MM.1S (cell line): Measurements from ENCODE around the gene ANGPTL5.

Experiments used
- DNase-seq: peaks from one replicate; pipeline ENCODE4 v3.0.0-alpha.2; 2015
- H2AFZ ChIP-seq: fragments of 300-600 bp; sonication (generic); 2 replicates; pipeline ENCODE4 v1.6.0; 2016; ENCODE audit warnings: antibody characterized with exemption, low read length
- H3F3A ChIP-seq: fragments of 300-600 bp; sonication (generic); 2 replicates; pipeline ENCODE4 v1.6.1; 2016; ENCODE audit warnings: mild to moderate bottlenecking, antibody characterized with exemption, low read length, moderate library complexity, mixed read lengths; ENCODE audit not compliant: insufficient read depth
- H3K27ac ChIP-seq: fragments of 300-600 bp; sonication (generic); 2 replicates; pipeline ENCODE4 v1.5.1; 2016; ENCODE audit warnings: mild to moderate bottlenecking, low read length
- H3K27me3 ChIP-seq: fragments of 300-600 bp; sonication (generic); replicated peaks from 2 replicates; pipeline ENCODE4 v1.6.0; 2016; ENCODE audit warnings: low read length; ENCODE audit not compliant: insufficient read depth
- H3K36me3 ChIP-seq: fragments of 300-600 bp; sonication (generic); replicated peaks from 2 replicates; pipeline ENCODE4 v1.6.1; 2016; ENCODE audit warnings: mild to moderate bottlenecking, low read length, mixed read lengths; ENCODE audit not compliant: insufficient read depth
- H3K4me1 ChIP-seq: fragments of 300-600 bp; sonication (generic); 2 replicates; pipeline ENCODE4 v1.6.1; 2016; ENCODE audit warnings: low read length, mixed read lengths
- H3K4me2 ChIP-seq: fragments of 300-600 bp; sonication (generic); 2 replicates; pipeline ENCODE4 v1.6.0; 2016; ENCODE audit warnings: low read depth, low read length
- H3K4me3 ChIP-seq: fragments of 300-600 bp; sonication (generic); 2 replicates; pipeline ENCODE4 v1.5.1; 2016; ENCODE audit warnings: low read length, mixed read lengths
- H3K79me2 ChIP-seq: fragments of 300-600 bp; sonication (generic); 2 replicates; pipeline ENCODE4 v1.6.1; 2016; ENCODE audit warnings: mixed run types, low read length, mixed read lengths
- H3K9ac ChIP-seq: fragments of 300-600 bp; sonication (generic); 2 replicates; pipeline ENCODE4 v1.6.1; 2016; ENCODE audit warnings: low read length, mixed read lengths
- H3K9me2 ChIP-seq: fragments of 300-600 bp; sonication (generic); replicated peaks from 2 replicates; pipeline ENCODE4 v1.6.1; 2016; ENCODE audit warnings: mild to moderate bottlenecking, low read length, mixed read lengths; ENCODE audit not compliant: insufficient read depth
- H3K9me3 ChIP-seq: fragments of 300-600 bp; sonication (generic); replicated peaks from 2 replicates; pipeline ENCODE4 v1.6.1; 2016; ENCODE audit warnings: mild to moderate bottlenecking, low read length, mixed read lengths; ENCODE audit not compliant: insufficient read depth
- H4K20me1 ChIP-seq: fragments of 300-600 bp; sonication (generic); 2 replicates; pipeline ENCODE4 v1.6.1; 2016; ENCODE audit warnings: mild to moderate bottlenecking, low read length, moderate library complexity, mixed read lengths; ENCODE audit not compliant: insufficient read depth
- CTCF ChIP-seq: fragments of 300-600 bp; sonication (generic); IDR thresholded peaks from 2 replicates; pipeline ENCODE4 v1.5.1; 2016; ENCODE audit warnings: antibody characterized with exemption, low read length, mixed read lengths
- EZH2 ChIP-seq: fragments of 300-600 bp; sonication (generic); optimal IDR thresholded peaks from 2 replicates; pipeline ENCODE3; 2017; ENCODE audit warnings: low read depth, mild to moderate bottlenecking, antibody characterized with exemption, low read length, mixed read lengths
- EZH2phosphoT487 ChIP-seq: fragments of 300-600 bp; sonication (generic); IDR thresholded peaks from 2 replicates; pipeline ENCODE4 v1.6.1; 2018; ENCODE audit warnings: antibody characterized with exemption, low read length

Gene ANGPTL5

DNA sequence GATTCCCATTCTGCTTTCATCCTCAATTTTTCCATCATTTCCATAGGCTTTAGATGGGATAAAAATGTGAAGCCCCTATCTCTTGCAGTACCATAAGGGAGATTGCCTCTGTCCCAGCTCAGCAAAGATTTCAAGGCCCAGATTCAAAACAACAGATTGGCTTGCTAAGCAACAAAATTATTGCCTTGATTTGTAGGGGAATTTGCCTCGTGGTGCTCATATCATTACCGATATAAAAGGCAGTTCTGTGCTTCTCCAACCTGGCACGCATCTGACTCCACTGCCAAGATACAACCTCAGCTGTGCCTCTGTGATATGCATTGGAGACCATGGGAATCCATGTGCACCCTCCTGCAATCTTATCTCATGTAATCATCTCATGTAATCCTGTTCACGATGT is 26.6 kb downstream of the ANGPTL5 start:
- Histone ChIP-seq H3K4me3 (no peak overlapping the region), H3K4me2 (peak overlapping the region; percentile 34), H3K36me3 (no peaks in the 10 kb centered on the region), H3F3A (no peaks in the 10 kb centered on the region), H3K9me3 (no peaks in the 10 kb centered on the region), H3K27me3 (no peaks in the 10 kb centered on the region), H3K4me1 (no peaks in the 10 kb centered on the region), H3K9ac (no peak overlapping the region), H3K27ac (no peak overlapping the region), H3K79me2 (no peaks in the 10 kb centered on the region), H4K20me1 (no peaks in the 10 kb centered on the region), H2AFZ (peak overlapping the region; percentile 13; the same call in 1 of the 2 replicates), H3K9me2 (no peaks in the 10 kb centered on the region)
- TF ChIP-seq EZH2phosphoT487: no peak
- no peak for TF ChIP-seq EZH2
- TF ChIP-seq CTCF: no peak
- no peak for DNase-seq

GRCh38 chr11:101885631-101886030 is 30.7 kb downstream of the ANGPTL5 start:
- Histone ChIP-seq H3K4me2 (no peak overlapping the region), H2AFZ (no peak overlapping the region), H3K4me1 (no peaks in the 10 kb centered on the region), H3K9me2 (no peaks in the 10 kb centered on the region), H3K36me3 (no peaks in the 10 kb centered on the region), H4K20me1 (no peaks in the 10 kb centered on the region), H3K27ac (no peak overlapping the region), H3K27me3 (no peaks in the 10 kb centered on the region), H3K9ac (no peak overlapping the region), H3K4me3 (no peak overlapping the region), H3F3A (no peaks in the 10 kb centered on the region), H3K9me3 (no peaks in the 10 kb centered on the region), H3K79me2 (no peaks in the 10 kb centered on the region)
- no peak for TF ChIP-seq CTCF
- no peak for TF ChIP-seq EZH2phosphoT487
- no peak for TF ChIP-seq EZH2
- DNase-seq: no peak

DNA sequence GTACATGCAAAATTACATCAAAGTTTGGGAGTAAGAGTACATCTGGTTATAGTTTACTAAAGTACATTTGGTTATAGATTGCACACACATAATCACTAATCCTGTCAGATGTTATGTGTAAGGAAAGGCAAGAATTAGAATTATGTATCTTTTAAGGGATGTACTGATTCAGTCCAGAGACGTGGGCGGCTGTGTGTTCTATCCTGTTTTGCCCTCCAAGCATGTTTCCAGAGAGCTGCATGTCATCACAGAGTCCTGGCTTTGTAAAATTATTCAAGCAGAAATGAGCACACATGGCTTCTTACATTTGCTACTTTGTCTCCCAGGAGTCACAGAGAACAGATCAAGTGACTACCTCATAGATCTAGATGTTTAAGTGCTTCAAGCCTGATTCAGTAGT is 34.7 kb downstream of the ANGPTL5 start:
- no peak for DNase-seq
- no peaks in the 10 kb centered on the region for H3K9me2 ChIP-seq
- no peak overlapping the region for H3K4me3 ChIP-seq
- no peak overlapping the region for H2AFZ ChIP-seq
- no peaks in the 10 kb centered on the region for H3K36me3 ChIP-seq
- H3K9me3 ChIP-seq: no peaks in the 10 kb centered on the region
- no peaks in the 10 kb centered on the region for H3K27me3 ChIP-seq
- H3F3A ChIP-seq: no peaks in the 10 kb centered on the region
- no peak overlapping the region for H3K4me2 ChIP-seq
- TF ChIP-seq EZH2phosphoT487 (no peak), CTCF (no peak), EZH2 (no peak)
- H3K79me2 ChIP-seq: no peaks in the 10 kb centered on the region
- H4K20me1 ChIP-seq: no peaks in the 10 kb centered on the region
- no peak overlapping the region for H3K9ac ChIP-seq
- H3K27ac ChIP-seq: no peak overlapping the region
- no peaks in the 10 kb centered on the region for H3K4me1 ChIP-seq
